GM19025 (cell line): ENCODE measurements around the gene LHX8.
"Not testable (repeated sequence)": the region's sequence is repeated elsewhere in the genome, so short reads cannot be mapped to it uniquely, and the experiment has no call there.

ENCODE experiments used
- ATAC-seq: cut with Tn5 transposase; IDR thresholded peaks from one replicate; pipeline ENCODE4 v1.9.1; 2021; ENCODE audit warnings: mild to moderate bottlenecking, low read depth, moderate library complexity; ENCODE audit not compliant: unreplicated experiment

Gene LHX8

DNA sequence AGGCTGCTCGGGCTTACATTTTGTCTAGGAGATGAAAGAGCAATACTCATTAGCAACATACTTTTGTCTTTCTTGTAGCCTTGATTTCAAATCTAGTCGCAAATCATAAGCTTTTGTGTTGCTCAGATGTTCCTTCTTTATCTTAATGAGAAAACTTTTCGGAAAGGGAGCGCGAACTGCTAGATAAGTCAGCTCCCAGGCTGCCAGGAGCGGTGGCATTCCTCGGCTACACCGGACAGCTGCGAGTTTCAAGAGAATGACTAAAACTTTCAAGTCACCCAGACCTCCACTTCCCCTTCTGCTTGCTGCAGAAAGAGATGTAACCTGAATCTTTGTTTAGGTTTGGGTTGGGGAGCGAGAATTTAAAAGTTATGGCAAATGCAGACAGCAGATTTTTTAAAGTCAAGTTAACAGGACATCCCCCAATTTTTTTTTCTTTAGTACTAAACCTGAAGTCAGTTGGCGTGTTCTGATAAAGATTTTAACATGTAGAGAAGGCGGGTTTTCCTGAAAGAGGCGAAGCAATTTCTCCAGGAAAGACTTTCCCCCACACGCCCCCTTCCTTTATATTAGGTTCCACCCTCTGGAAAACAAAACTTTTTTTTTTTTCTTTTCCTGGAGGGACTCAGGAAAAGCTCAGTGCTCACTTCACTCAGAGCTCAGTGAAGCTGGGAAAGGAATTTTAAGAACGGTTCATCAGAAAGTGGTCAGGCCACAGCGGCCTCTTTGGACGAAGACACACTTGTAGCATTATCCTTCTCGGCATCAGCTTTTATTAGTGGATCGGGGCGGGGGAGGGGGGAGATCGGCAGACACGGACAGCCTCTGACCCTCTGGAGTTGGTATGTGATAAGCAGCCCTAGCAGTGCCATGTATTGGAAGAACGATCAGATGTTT lies at the start of gene LHX8:
Gene LHX8, plus strand, starts transcription at position 639 of the 897 bp plus-strand sequence. CDS start 2,227 bp downstream, outside the sequence.
- no peak for ATAC-seq

DNA sequence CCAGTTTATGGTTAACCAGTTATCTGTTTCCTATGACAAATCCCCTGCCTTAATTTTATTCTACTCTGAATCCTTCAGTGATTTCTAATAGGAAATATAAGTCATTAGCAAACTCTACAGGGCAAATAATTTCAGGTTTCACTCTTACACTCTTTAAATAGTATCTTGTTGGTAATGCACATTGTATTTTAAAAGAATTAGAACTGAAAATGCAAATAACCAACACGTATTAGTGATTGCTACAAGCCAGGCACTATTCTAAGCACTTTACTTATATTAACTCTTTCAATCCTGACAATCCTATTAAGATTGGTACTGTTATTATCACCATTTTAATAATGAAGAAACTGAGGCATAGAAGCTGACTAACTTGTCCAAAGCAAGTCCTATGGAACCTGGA lies 48.3 kb upstream of the LHX8 start:
- no peak for ATAC-seq

DNA sequence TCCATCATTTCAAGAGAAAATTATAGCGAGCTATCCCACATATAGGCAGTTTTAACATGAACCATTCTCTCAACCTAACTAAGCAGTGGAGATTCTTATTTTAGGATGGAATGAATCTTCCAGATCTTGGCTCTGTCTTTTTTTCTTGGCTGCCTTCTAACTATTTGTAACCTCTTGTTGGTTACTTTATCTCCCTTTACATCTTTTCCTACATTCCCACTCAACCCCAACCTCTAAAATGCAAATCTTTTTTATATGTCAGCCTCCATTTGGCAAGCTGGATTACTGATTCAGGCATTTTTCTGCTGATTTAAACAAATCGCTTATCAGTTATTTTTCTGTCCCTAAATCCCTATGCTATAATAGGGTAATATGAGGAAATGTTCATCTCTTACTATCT lies 46.9 kb upstream of the LHX8 start:
- no peak for ATAC-seq

DNA sequence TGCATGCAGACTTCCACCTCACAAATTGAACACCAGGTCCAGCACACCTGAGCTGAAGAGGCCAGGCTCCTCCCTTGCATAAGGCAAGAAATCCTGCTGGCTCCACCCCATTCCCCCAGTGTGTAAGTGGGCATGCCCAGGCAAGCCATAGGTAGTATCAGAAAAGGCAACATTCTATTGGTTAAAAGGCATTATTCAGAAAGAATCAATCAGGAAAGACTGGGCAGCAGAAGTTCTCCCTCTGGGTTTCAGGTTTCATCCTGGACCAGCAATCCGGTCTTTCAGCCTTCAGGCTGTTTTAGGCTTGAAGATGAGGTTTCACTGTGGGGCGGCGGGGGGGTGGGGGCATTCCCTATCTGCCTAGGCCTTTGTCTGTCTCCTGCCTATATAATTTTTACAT lies 42.0 kb upstream of the LHX8 start:
- ATAC-seq, result no peak

DNA sequence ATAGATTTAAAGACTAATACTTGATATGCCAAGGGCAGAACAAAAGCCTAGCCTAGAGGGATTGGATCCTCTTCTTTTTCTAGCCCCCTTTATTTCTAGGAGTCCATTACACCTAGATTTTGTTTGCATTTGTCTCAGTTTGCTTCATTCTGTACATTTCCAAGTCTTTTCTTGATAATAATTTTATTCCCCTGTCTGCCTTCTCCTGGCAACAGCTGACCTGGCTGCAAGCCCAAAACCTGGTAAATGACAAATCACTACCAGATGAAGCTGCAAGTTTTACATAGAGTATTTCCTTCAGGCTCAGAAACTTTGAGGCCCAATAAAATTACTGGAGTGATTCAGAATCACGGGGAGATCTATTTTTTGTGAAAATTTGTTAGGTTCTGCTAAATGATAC lies 36.5 kb upstream of the LHX8 start:
- ATAC-seq, result no peak

DNA sequence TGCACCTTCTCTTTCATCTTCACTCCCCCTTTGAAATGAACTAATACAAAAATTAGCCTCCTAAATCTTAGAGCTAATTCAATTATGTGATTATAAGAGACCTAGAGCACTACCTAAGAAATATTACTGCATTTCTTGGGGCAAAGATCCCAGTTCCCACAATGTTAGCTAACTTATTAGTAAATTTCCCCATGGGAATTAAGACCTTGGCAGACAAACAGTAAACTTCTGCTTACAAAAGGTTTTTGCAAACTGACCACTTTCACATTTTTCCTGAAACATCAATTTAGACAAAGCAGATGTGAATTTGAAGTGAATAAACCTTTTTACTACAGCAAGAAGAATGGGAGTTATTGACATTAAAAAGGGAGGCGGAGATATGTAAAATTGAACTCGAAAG lies 34.6 kb upstream of the LHX8 start:
- no peak for ATAC-seq

DNA sequence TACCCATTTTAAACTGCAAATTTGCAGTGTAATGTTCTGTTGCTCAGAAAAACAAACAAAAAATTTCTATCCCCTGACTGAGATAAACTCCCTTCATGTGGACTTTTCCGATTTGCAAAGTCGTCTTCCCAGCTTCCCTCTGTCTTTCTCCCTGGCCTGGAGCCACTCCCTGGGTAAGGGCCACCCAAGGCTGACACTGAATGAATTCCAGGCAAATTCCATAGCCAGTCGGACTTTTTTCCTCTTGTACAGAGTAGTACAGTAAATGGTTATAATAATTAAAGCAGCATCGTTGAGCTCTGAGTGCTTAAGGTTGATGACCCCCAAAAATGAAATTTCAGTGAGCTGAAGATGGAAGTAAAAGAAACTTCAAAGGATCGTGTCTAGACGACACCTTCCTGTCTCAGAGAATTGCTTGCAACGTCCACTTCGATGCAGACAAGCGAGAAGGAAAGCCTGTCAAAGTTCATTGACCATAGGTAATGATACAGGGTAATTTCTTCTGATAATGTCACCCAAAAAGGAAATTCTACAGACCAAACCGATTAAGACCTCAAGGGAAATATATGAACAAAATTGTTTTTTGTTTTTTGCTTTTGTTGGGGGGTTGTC lies 33.6 kb upstream of the LHX8 start:
- ATAC-seq, result no peak

DNA sequence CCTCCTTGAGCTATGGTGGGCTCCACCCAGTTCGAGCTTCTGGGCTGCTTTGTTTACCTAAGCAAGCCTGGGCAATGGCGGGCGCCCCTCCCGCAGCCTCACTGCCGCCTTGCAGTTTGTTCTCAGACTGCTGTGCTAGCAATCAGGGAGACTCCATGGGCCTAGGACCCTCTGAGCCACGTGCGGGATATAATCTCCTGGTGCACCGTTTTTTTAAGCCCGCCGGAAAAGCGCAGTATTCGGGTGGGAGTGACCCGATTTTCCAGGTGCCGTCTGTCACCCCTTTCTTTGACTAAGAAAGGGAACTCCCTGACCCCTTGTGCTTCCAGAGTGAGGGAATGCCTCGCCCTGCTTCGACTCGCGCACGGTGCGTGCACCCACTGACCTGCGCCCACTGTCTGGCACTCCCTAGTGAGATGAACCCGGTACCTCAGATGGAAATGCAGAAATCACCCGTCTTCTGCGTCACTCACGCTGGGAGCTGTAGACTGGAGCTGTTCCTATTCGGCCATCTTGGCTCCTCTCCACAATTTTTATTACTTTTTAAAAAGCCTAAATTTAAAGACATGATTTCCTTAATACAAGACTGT lies 21.7 kb upstream of the LHX8 start:
- ATAC-seq, result not testable (repeated sequence)

DNA sequence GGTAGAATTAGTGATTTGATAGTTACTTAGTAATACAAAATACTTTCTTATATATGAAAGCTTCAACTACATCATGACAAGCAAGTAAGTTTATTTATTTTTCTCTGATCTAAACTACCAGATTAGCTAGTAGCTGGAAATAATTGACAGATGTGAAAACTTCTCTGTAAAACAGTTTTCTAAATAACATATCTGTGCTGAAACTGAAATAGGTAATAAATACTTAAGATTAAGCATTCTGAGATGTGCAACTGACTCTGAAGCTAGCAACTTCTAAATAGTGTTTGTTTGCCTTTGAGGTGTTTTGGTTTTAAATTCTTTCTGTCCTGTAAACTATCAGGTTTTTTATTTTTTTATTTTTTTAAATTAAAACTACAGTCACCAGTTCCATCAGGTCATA lies 18.5 kb upstream of the LHX8 start:
- no peak for ATAC-seq

DNA sequence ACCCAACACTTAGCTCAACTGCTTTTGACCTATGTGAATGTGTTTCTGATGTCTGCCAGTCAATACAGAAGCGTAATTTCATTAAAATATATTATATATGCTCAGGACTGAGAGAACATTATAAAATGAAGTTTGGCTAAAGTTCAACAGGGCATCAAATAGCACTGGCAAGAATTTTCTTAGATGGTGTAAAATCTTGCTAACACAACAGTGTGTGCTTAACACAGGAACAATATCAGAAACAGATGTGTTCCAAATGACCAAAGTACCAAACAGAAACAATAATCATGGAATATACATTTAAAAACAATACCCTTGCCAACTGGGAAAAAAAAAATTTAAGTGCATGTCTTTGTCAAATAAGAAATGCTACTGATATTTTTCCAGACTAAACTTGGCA lies 10.4 kb upstream of the LHX8 start:
- no peak for ATAC-seq

DNA sequence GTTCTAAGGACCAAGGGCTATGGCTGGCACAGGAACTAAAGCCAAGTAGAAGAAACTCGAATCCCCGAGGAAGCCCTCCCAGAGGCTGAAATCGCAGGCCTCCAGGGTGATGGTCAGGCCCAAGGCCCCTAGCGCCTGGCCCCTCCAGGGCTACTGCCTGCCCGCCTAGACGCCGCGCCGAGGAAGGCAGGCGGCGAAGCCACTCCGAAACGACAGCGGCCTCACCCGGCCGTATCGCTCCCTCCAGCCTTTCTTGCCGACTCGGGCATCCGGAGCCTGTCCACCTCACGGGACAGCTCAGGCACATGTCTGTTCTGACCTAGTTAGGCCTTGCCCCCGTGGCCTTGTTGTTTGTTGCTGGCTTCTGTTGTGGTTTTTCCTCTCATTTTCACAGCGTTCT lies 9.7 kb upstream of the LHX8 start:
- no peak for ATAC-seq

DNA sequence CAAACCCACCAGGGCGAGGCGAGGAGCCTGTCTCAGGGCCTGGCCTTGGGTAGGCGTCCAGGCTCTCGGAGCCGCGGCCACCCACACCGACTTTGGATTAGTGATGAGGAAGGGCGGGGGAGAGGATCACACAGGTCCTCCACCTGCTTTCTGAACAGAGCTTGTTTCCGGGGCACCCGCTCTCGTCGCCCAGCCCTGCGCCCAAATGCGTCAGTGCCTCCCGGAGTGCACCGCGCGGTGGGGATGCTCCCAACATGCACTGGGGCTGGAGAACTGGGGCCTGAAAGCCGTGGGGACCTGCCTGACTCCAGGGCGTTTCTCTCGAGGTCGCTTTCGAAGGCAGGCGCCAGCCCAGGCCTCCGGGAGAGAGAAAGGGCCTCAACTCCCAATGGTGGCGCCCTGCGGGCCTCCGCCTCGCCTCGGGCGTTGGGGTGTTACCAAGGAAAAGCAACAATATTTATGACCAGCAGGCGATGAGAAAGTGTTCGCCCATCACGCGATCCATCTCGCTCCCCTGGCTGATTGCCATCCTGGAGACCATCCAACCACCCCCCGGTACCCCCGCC lies 8.9 kb upstream of the LHX8 start:
- no peak for ATAC-seq

DNA sequence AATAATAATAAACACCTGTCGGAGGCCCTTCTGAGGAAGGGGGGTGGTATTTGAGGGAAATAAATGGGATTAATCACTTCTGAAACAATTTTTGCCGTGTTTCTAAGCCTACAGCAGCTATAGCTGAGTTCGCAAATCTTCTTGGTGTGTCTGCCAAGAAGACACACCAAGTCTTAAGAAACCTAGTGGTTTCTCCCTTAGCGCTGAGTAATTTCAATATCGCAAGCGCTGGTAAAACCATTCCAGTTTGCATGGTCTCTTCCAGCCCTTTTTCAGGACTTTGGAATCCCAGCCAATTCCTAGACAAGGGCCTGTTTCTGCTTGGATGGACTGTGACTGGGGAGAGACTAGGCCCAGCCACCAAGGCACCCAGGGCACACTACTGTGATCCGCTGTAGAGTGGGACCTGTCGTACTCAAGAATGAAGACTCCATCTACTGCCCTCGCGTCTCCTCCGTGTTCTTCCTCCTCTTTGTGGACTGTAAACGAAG lies 7.5 kb upstream of the LHX8 start:
- ATAC-seq, result no peak

DNA sequence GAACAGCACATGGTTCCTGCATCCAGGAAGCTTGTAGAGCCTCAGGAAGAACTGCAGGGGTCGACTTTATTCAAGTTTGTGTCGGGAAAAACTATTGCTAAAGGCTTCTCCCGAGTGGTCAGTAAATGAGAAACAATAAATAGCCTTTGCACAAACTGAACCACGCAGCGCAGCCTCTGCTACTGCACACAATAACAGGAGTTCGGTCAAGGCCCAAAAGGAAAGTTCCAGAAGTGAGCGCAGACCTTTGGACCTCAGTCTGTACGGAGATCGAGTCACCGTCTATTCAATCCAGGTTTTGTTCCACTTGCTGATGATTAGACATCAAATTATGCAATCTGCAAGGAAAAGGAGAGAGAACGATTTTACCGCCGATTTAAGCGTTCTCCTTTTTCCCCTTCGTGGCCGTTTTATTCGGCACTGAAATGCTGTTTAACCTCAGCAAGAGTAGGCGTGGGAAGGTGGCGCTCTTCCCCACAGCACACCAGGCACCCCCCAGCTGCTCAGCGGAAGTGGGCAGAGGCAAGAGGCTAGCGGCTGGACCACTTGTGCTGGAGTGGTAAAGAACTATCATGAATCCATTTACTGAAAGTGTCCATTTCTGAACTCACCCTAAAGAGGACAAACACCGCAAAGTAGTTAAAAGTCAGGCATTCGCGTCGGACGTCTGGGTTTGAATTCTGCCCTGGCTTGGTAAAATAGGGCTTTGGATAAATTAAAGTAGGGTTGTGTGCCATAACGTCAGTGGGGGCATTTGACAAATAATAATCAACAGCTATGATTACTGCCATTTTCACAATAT lies 6.1 kb upstream of the LHX8 start:
- ATAC-seq, result no peak

DNA sequence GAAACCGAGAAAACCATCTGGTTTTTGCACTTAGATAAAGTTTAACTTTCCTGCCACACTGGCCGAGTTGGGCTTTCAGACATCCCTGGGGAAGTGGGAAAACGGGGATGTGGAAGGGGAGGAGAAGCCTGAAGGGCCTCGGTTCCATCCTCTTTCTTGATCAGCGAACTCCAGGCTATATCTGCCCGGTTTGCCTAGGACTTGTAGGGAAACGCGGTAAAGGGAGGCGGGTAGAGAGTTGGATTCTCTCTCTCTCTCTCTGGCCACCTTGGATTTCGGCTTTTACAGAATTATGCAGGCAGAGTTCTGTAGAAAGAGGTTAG lies 4.6 kb upstream of the LHX8 start:
- ATAC-seq, result no peak

DNA sequence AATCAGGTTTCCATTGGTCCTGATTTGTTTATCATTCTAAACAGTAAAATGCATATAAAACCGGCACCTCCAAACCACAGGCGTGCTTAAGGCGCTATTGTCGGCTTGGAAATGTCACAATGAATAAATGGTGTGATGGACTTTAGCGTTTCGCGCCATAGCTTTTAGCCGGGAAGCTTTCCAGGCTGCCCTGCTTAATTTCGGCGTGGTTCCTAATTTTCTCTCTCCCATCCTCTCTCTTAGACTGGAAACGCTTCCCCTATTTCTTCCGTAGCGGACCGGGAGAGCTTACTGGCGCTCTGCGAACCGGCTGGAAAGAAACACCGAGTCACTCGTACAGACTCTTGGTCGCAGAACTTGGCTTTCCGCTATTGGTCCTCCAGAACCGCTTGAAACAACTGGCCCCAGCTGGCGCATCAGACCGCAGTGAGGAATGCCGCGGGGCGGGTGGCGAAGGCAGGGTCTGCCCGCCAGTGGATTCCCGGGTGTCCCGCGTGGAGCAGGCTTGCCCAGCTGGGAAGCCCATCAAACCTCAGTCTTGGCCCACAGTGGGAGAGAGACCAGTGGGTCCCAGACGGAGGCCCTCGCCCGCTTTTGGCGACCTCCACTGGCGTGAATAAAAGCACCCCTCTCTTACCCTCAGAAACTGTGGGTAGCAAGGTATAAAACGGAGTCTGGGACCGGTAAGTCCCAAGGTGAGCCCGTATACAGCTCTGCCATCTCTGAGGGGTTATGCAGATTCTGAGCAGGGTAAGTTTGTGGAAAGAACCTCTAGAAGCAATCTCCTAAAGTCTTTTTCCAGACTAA lies 4.0 kb upstream of the LHX8 start:
- ATAC-seq, result no peak

DNA sequence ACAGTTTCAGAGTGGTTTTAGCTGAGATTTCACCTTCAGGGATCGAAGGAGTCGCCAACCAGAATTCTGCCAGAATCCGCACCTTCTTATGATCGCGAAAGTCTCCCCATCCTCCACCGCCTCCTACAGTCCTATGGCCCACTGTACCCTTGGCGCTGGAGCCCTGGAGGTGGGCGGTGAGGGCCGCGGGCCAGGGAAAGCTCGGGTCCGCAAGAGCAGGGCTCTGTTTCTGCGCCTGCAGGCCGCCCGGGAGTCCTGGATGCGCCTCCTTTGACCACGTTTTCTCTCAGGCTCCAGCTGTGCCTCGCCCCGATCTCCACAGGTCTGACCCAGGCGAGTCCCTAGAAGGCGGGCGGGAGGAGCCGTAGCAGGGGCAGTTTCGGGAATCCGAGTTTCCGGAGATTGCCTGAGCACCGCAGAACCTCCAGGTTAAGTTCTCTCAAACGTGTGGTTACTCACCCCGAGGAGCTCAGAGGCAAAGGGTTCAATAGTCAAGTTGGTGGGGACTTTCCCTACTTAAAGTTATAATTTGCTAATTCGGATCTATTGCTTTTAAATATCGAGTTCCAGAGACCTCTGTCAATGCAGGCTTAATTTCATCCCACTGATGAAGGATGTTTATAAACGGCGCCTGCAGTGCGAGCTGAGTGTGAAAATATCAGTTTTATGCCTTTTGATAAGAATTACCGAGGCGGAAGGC lies 3.2 kb upstream of the LHX8 start:
- ATAC-seq, result no peak

DNA sequence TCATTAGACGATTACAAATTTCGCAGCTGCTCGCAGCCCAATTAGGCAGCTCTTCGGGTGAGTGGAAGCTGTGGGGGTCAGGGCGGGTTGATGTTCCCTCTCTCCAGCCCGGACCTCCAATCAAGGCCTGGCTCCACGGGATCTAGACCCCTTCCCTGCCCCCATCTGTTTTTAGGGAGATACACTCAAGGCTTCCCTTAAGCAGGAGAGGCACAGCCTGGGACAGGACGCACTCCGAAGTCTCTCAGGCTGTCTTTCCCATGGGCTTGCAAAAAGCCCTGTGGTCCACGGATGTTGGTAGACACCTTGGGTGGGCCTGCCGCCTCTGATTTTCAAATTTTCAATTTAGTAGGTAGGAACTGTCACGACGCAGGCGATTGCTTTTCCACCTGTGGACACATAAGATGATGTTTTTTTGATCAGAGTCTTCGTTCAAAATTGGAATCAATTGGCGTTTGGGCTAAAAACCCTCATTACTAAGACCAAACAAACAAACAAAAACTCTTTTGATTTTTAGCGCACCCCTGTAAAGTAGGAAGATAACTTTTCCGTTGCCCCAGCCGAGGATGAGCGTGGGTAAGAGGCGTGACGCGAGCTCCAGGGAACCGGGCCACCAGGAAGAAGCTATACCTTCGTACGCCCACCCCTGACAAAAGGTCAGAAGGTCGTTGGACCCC lies 2.5 kb upstream of the LHX8 start:
- no peak for ATAC-seq
